ENCODE results near the gene ARL15. TPM values are rescaled to one million over a fixed set of nuclear protein-coding genes. Genes with fewer than 3 reads are reported as not detected.

Gene ARL15
- polyA plus RNA-seq, 1 of the 3 experiments (the other 2 are of a cell fraction): 6.4 TPM

- Histone ChIP-seq H3K27ac (ENCODE audit: low read depth in 2 of 2, low read length in 1 of 2) (no peak overlapping the region), H3K4me2 (no peak overlapping the region), H4K20me1 (ENCODE audit: insufficient read depth) (no peaks in the 10 kb centered on the region), H3K4me3 (ENCODE audit: low read depth in 2 of 2, low read length in 1 of 2) (no peak overlapping the region), H3F3A (replicated peaks; ENCODE audit: insufficient read depth) (no peaks in the 10 kb centered on the region), H3K36me3 (replicated peaks in 1 of 2; ENCODE audit: control insufficient read depth in 1 of 2, insufficient read depth in 2 of 2, low read length in 1 of 2) (no peaks in the 10 kb centered on the region), H3K9me3 (no peaks in the 10 kb centered on the region), H3K9ac (no peak overlapping the region), H3K4me1 (ENCODE audit: control insufficient read depth in 1 of 2, insufficient read depth in 2 of 2, low read depth in 1 of 2, low read length in 1 of 2) (no peaks in the 10 kb centered on the region), H3K27me3 (ENCODE audit: insufficient read depth) (no peaks in the 10 kb centered on the region), H3K79me2 (ENCODE audit: insufficient read depth) (no peaks in the 10 kb centered on the region), H2AFZ (ENCODE audit: low read depth) (no peak overlapping the region), H3K9me2 (no peaks in the 10 kb centered on the region)
- WGBS (ENCODE audit: low lambda C conversion rate): 78% methylated on average over 5 of the region's 5 CpGs
- POLR2A ChIA-PET: no interaction called here
- TF ChIP-seq RCOR1 (IDR thresholded peaks at IDR 0.05; ENCODE audit: low read length): no peak
- TF ChIP-seq REST (IDR thresholded peaks at IDR 0.05; ENCODE audit: low read depth, low read length): no peak
- TF ChIP-seq YY1 (IDR thresholded peaks at IDR 0.05; ENCODE audit: low read depth): no peak
- TF ChIP-seq RXRA (IDR thresholded peaks at IDR 0.05; ENCODE audit: borderline replicate concordance, low read depth): no peak
- TF ChIP-seq GATA2 (CRISPR knock-in tag; IDR thresholded peaks at IDR 0.05): no peak
- no peak for TF ChIP-seq EP300 (IDR thresholded peaks at IDR 0.05; ENCODE audit: borderline replicate concordance in 1 of 2, low read depth in 1 of 2, low read length in 1 of 2)
- TF ChIP-seq RAD21 (IDR thresholded peaks at IDR 0.05; ENCODE audit: low read length): no peak
- TF ChIP-seq PBX3 (IDR thresholded peaks at IDR 0.05): peak; percentile 11; the same call in 1 of the 2 replicates
- TF ChIP-seq SMC3 (IDR thresholded peaks at IDR 0.05; ENCODE audit: low read depth, low read length): no peak
- peak; percentile 20; the same call in 1 of the 2 replicates for TF ChIP-seq FOSL2 (IDR thresholded peaks at IDR 0.05; ENCODE audit: borderline replicate concordance, low read depth)
- no peak for TF ChIP-seq FOXJ3 (CRISPR knock-in tag; IDR thresholded peaks at IDR 0.05)
- TF ChIP-seq GABPA (IDR thresholded peaks at IDR 0.05; ENCODE audit: low read depth): no peak
- peak; percentile 80 for TF ChIP-seq TCF12 (IDR thresholded peaks at IDR 0.05)
- no peak for TF ChIP-seq MAX (IDR thresholded peaks at IDR 0.05; ENCODE audit: low read depth)
- no peak for TF ChIP-seq TAF1 (IDR thresholded peaks at IDR 0.05; ENCODE audit: borderline replicate concordance, low read depth, low read length)
- no peak for TF ChIP-seq SIN3A (IDR thresholded peaks at IDR 0.05; ENCODE audit: borderline replicate concordance, low read depth, low read length)
- DNase-seq: no peak
- CTCF ChIA-PET: no interaction called here
Measured at GRCh38 chr5:54317511-54318260, 7.3 kb upstream of the ARL15 start.

Measured in SK-N-SH (cell line).